ENCODE measurements around the gene CDK9. TPM values are rescaled to one million over a fixed set of nuclear protein-coding genes. Genes with fewer than 3 reads are reported as not detected.
A peak's percentile ranks its signal among the peaks of the same experiment; 100 is the strongest.

The CDK9 gene
- total and polyA plus RNA-seq, 2 experiments from 2014 or later: 58.5 to 84.3 TPM

- no peak for TF ChIP-seq REST (IDR thresholded peaks at IDR 0.05; ENCODE audit: unreplicated experiment)
- TF ChIP-seq JUNB (IDR thresholded peaks at IDR 0.05; ENCODE audit: unreplicated experiment): no peak
- no peak for TF ChIP-seq CTCF (conservative IDR thresholded peaks at IDR 0.05; ENCODE audit: low read depth in 2 of 2)
- TF ChIP-seq ETS1 (IDR thresholded peaks at IDR 0.05): no peak
- no peak for TF ChIP-seq EZH2phosphoT487 (IDR thresholded peaks at IDR 0.05; ENCODE audit: unreplicated experiment)
- no peak for TF ChIP-seq NANOG (IDR thresholded peaks at IDR 0.05; ENCODE audit: borderline replicate concordance)
- no peak for TF ChIP-seq ZNF114 (CRISPR knock-in tag; IDR thresholded peaks at IDR 0.05)
- TF ChIP-seq ZNF331 (CRISPR knock-in tag; IDR thresholded peaks at IDR 0.05; ENCODE audit: low read depth): no peak
These were observed 4.0 kb upstream of the CDK9 start (continued) for GRCh38 chr9:127781806-127782205.

GRCh38 chr9:127783111-127784008 lies 2.5 kb upstream of the CDK9 start:
- Mint-ChIP-seq H3K4me3 (no peak overlapping the region), H3K27ac (no peak overlapping the region), H3K4me1 (peaks cover 24% of the 10 kb centered on the region), H3K27me3 (ENCODE audit: insufficient read depth, low read depth, poor library complexity) (peaks cover 13% of the 10 kb centered on the region), H3K9me3 (no peaks in the 10 kb centered on the region), H3K36me3 (ENCODE audit: low read depth) (peaks cover 20% of the 10 kb centered on the region)
- H3K9me2 ChIP-seq (ENCODE audit: insufficient read depth): no peaks in the 10 kb centered on the region
- H3K36me3 ChIP-seq (ENCODE audit: insufficient read depth): peaks cover 15% of the 10 kb centered on the region
- no peaks in the 10 kb centered on the region for H3K27me3 ChIP-seq (ENCODE audit: insufficient read depth)
- DNase-seq (ENCODE audit: low spot score): no peak
- no peak for ATAC-seq
- H3K79me2 ChIP-seq (replicated peaks; ENCODE audit: insufficient read depth): peaks cover 21% of the 10 kb centered on the region
- no peak overlapping the region for H3K27ac ChIP-seq (ENCODE audit: low read depth)
- no peak overlapping the region for H3K4me2 ChIP-seq
- H3K4me1 ChIP-seq (ENCODE audit: insufficient read depth): peaks cover 16% of the 10 kb centered on the region
- peaks cover 11% of the 10 kb centered on the region for H4K20me1 ChIP-seq (replicated peaks; ENCODE audit: insufficient read depth)
- H2AFZ ChIP-seq: 0 out of 2 replicates have a peak overlapping the region, but pooled peaks have one; percentile 14
- peaks cover 30% of the 10 kb centered on the region for H3F3A ChIP-seq (replicated peaks; ENCODE audit: low read depth)
- no peak overlapping the region for H3K4me3 ChIP-seq
- TF ChIP-seq ZNF114 (CRISPR knock-in tag; IDR thresholded peaks at IDR 0.05) (no peak), ETS1 (IDR thresholded peaks at IDR 0.05) (no peak), ZNF462 (CRISPR knock-in tag; IDR thresholded peaks at IDR 0.05) (no peak), EZH2phosphoT487 (IDR thresholded peaks at IDR 0.05; ENCODE audit: unreplicated experiment) (no peak)
